ENCODE measurements around the gene NRG2. TPM values are rescaled to one million over a fixed set of nuclear protein-coding genes. Genes with fewer than 3 reads are reported as not detected.

NRG2 gene
- total RNA-seq, 1 experiment from 2014 or later: 2.8 TPM

GRCh38 chr5:139856714-139857113, 186.4 kb downstream of the NRG2 start:
- H3K27me3 ChIP-seq: no peaks in the 10 kb centered on the region
- no peak for DNase-seq
- no peaks in the 10 kb centered on the region for H3K9me3 ChIP-seq
- no peak overlapping the region for H3K4me3 ChIP-seq
- no peaks in the 10 kb centered on the region for H3K36me3 ChIP-seq

- no peak for DNase-seq
- no peaks in the 10 kb centered on the region for H3K9me3 ChIP-seq
- no peak overlapping the region for H3K4me3 ChIP-seq
- no peaks in the 10 kb centered on the region for H3K36me3 ChIP-seq
- no peaks in the 10 kb centered on the region for H3K27me3 ChIP-seq
Measured at GRCh38 chr5:139855946-139856540, 187.1 kb downstream of the NRG2 start.

- DNase-seq: no peak
- no peaks in the 10 kb centered on the region for H3K27me3 ChIP-seq
- no peak overlapping the region for H3K4me3 ChIP-seq
- H3K36me3 ChIP-seq: no peaks in the 10 kb centered on the region
- no peaks in the 10 kb centered on the region for H3K9me3 ChIP-seq
Measured at GRCh38 chr5:139855451-139855850, 187.6 kb downstream of the NRG2 start.

GRCh38 chr5:139854953-139855352, 188.1 kb downstream of the NRG2 start:
- no peaks in the 10 kb centered on the region for H3K27me3 ChIP-seq
- H3K4me3 ChIP-seq: no peak overlapping the region
- DNase-seq: no peak
- H3K36me3 ChIP-seq: no peaks in the 10 kb centered on the region
- no peaks in the 10 kb centered on the region for H3K9me3 ChIP-seq

- H3K27me3 ChIP-seq: no peaks in the 10 kb centered on the region
Measured at GRCh38 chr5:139854029-139854605, 189.0 kb downstream of the NRG2 start.

GRCh38 chr5:139852696-139853095, 190.4 kb downstream of the NRG2 start:
- no peak for DNase-seq
- no peaks in the 10 kb centered on the region for H3K27me3 ChIP-seq
- no peak overlapping the region for H3K4me3 ChIP-seq
- H3K36me3 ChIP-seq: no peaks in the 10 kb centered on the region
- no peaks in the 10 kb centered on the region for H3K9me3 ChIP-seq

More at GRCh38 chr5:139854029-139854605, 189.0 kb downstream of the NRG2 start:
- Histone ChIP-seq H3K9me3 (no peaks in the 10 kb centered on the region), H3K4me3 (no peak overlapping the region), H3K36me3 (no peaks in the 10 kb centered on the region)
- no peak for DNase-seq

- Histone ChIP-seq H3K36me3 (no peaks in the 10 kb centered on the region), H3K27me3 (no peaks in the 10 kb centered on the region), H3K9me3 (no peaks in the 10 kb centered on the region), H3K4me3 (no peak overlapping the region)
- DNase-seq: no peak
Measured at GRCh38 chr5:139851558-139851957, 191.5 kb downstream of the NRG2 start.

- Histone ChIP-seq H3K4me3 (no peak overlapping the region), H3K9me3 (no peaks in the 10 kb centered on the region), H3K27me3 (no peaks in the 10 kb centered on the region), H3K36me3 (no peaks in the 10 kb centered on the region)
- DNase-seq: no peak
Measured at GRCh38 chr5:139850423-139851016, 192.6 kb downstream of the NRG2 start.

GRCh38 chr5:139849942-139850341, 193.2 kb downstream of the NRG2 start:
- H3K27me3 ChIP-seq: no peaks in the 10 kb centered on the region

GRCh38 chr5:139849501-139849900, 193.6 kb downstream of the NRG2 start:
- DNase-seq: no peak
- Histone ChIP-seq H3K4me3 (no peak overlapping the region), H3K36me3 (no peaks in the 10 kb centered on the region), H3K9me3 (no peaks in the 10 kb centered on the region), H3K27me3 (no peaks in the 10 kb centered on the region)

More at GRCh38 chr5:139849942-139850341, 193.2 kb downstream of the NRG2 start:
- H3K9me3 ChIP-seq: no peaks in the 10 kb centered on the region
- H3K36me3 ChIP-seq: no peaks in the 10 kb centered on the region
- no peak overlapping the region for H3K4me3 ChIP-seq
- no peak for DNase-seq

- DNase-seq: no peak
- peak overlapping the region; percentile 19; the same call in 1 of the 2 replicates for H3K4me3 ChIP-seq
- no peaks in the 10 kb centered on the region for H3K27me3 ChIP-seq
Measured at GRCh38 chr5:139848508-139849100, 194.5 kb downstream of the NRG2 start.

GRCh38 chr5:139847790-139848507, 195.2 kb downstream of the NRG2 start:
- H3K27me3 ChIP-seq: no peaks in the 10 kb centered on the region
- peak; percentile 71 for DNase-seq
- peak overlapping the region; percentile 40 for H3K4me3 ChIP-seq
- H3K36me3 ChIP-seq: no peaks in the 10 kb centered on the region
- H3K9me3 ChIP-seq: no peaks in the 10 kb centered on the region

More at GRCh38 chr5:139848508-139849100, 194.5 kb downstream of the NRG2 start:
- Histone ChIP-seq H3K36me3 (no peaks in the 10 kb centered on the region), H3K9me3 (no peaks in the 10 kb centered on the region)

- Histone ChIP-seq H3K36me3 (no peaks in the 10 kb centered on the region), H3K27me3 (no peaks in the 10 kb centered on the region), H3K9me3 (no peaks in the 10 kb centered on the region), H3K4me3 (no peak overlapping the region)
- no peak for DNase-seq
Measured at GRCh38 chr5:139847091-139847490, 196.0 kb downstream of the NRG2 start.

- no peaks in the 10 kb centered on the region for H3K27me3 ChIP-seq
- no peaks in the 10 kb centered on the region for H3K9me3 ChIP-seq
- H3K4me3 ChIP-seq: no peak overlapping the region
- DNase-seq: no peak
- no peaks in the 10 kb centered on the region for H3K36me3 ChIP-seq
Measured at GRCh38 chr5:139845846-139846681, 197.0 kb downstream of the NRG2 start.

GRCh38 chr5:139844472-139845145, 198.5 kb downstream of the NRG2 start:
- H3K4me3 ChIP-seq: no peak overlapping the region
- H3K9me3 ChIP-seq: no peaks in the 10 kb centered on the region
- H3K27me3 ChIP-seq: no peaks in the 10 kb centered on the region
- no peaks in the 10 kb centered on the region for H3K36me3 ChIP-seq
- DNase-seq: peak; percentile 72

- Histone ChIP-seq H3K9me3 (no peaks in the 10 kb centered on the region), H3K4me3 (no peak overlapping the region), H3K27me3 (no peaks in the 10 kb centered on the region), H3K36me3 (no peaks in the 10 kb centered on the region)
- no peak for DNase-seq
Measured at GRCh38 chr5:139843991-139844390, 199.1 kb downstream of the NRG2 start.
